ENCODE data around the gene RAD9A.

DNA sequence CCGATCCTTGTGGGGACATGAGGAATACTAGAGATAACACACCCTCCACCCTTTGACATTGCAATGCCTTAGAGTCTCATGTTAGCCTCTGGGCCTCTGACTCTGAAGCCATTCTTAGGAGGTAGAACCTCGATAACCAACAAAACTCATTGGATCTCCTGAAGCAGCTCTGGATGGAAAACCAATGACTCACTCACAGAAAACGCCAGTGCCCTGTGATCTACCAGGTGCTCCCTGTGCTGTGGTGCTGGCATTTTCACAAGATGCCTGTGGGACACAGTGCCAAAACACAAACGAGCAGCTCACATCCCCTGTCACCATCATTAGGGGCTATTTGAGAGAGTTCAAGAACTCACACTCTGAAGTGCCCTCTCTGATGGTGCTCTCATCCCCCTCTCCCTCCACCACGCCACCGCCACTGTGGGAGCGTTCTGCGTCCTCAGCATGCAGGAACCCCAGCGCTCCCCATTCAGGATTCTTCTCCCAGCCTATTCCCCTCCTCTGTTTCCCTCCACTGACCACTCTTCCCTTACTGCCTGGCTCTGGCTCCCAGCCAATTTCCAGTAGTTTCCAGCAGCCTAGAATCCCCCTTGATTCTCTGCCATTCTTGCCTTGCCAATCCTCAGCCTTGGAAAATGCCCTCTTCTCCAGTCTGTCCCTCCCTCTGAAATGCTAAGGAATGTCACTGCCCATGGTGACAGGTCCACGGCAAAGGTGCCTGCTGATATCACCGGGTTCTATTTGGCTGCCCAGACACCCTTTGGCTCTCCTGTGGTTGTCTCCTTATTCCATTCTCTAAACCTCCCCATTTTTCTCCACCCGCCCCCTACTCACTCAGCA, 33.7 kb upstream of the RAD9A start:
- TF ChIP-seq, protein P1, sequence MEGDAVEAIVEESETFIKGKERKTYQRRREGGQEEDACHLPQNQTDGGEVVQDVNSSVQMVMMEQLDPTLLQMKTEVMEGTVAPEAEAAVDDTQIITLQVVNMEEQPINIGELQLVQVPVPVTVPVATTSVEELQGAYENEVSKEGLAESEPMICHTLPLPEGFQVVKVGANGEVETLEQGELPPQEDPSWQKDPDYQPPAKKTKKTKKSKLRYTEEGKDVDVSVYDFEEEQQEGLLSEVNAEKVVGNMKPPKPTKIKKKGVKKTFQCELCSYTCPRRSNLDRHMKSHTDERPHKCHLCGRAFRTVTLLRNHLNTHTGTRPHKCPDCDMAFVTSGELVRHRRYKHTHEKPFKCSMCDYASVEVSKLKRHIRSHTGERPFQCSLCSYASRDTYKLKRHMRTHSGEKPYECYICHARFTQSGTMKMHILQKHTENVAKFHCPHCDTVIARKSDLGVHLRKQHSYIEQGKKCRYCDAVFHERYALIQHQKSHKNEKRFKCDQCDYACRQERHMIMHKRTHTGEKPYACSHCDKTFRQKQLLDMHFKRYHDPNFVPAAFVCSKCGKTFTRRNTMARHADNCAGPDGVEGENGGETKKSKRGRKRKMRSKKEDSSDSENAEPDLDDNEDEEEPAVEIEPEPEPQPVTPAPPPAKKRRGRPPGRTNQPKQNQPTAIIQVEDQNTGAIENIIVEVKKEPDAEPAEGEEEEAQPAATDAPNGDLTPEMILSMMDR (conservative IDR thresholded peaks at IDR 0.05 in 1 of 2, IDR thresholded peaks at IDR 0.05 in 1 of 2; ENCODE audit: low read depth in 1 of 2, low read length in 2 of 2), result no peak
- no peak for TF ChIP-seq EZH2 (IDR thresholded peaks at IDR 0.05; ENCODE audit: low read length, missing control alignments)

Measured in fibroblast of lung (primary cell).